Esophagus mucosa (tissue), 1 donor: ENCODE results near the gene CHST12. TPM values are rescaled to one million over a fixed set of nuclear protein-coding genes. Genes with fewer than 3 reads are reported as not detected.
"Not testable (repeated sequence)": the region's sequence is repeated elsewhere in the genome, so short reads cannot be mapped to it uniquely, and the experiment has no call there.

Experiments used
- ATAC-seq: fragments of 200-7000 bp; cut with Tn5 transposase; one replicate; pipeline ENCODE4 v1.9.1; 2020
- total RNA-seq: library from RNA; stranded (reverse); gene quantifications from one replicate; pipeline ENCODE4 v1.2.4, GENCODE V29; 2023
- donor health status: DM: yes; HTN: yes; CAD: no.

Gene CHST12
- 4.1 TPM for total RNA-seq

DNA sequence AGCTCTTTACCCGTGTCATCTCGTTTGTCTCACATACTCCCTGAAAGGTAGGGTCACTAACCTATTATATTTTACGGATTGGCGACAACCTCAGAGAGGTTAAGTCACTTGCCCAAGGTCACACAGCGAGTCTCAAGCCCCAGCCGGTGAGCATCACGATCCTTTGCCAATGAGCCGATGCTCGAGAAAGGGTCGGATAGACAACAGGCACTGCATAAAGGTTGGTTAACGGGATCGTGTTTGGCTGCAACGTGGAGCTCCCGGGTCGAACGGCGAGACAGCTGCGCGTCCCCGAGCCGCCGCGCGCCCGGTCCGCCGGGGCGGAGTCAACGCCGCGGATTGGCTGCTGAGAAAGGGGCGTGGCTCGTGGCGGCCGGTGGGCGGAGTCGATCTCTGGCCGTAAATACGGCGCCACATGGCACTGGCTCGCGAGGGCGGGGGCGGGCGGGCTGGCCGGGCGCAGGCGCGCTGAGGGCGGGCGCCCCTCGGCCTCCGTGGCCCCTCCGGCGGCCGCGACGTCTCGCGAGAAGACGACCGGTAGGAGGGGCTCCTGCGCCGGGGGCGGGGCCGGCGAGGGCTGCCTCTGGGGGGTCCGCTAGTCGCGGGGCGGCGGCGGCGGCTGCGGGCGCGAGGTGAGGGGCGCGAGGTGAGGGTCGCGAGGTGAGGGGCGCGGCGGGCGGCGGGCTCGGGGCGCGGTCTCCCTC, at the start of gene CHST12:
Gene CHST12, plus strand, starts transcription at position 598 of the 704 bp plus-strand sequence. CDS start 29,029 bp downstream, outside the sequence.
- peak; percentile 91 for ATAC-seq

DNA sequence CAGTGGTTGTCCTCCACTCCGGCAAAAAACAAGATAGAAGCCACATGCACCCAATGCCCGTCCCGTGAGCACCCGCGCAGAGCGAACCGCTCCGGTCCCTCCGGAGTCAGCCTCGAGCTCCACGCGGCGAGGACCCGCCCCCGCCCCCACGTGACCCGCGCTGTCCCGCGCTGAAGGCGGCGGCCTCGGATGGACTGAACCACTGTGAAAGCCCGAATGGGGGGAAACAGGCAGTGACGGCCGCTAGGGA, 49.5 kb upstream of the CHST12 start:
- peak; percentile 85 for ATAC-seq

DNA sequence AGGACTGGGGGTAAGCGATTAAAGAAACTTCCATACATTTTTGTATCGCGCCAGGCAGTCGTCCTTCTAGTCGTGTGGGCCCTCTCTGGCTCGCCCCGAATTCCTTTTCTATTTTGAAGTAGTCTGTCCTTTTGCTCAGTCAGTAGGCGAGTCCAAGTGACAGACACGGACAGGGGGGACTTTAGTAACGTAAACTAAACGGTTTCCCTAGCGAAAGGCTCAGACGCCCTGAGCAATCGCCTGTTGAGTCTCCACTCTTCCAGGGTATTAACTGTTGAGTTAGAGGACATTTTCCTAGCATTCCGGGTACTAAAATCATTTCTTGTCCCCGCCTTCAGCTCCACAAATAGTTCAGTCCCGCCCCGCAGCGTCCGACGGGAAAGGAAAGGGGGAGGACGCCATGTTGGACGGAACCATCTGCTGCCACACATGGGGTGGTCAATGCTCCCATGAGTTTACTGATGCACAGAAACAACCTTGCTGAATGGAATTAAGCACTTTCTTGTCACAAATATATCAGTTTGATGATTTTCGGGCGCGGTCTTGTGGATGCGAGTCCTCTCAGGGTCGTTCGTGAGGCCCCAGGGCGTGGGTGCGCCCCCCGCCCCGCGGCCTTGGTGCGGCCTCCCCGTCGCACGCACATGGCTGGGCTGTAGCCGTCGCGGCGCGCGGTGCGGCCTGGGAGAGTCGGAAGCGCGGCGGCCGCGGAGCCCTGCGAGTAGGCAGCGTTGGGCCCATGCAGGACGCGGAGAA, 49.0 kb upstream of the CHST12 start, which contains the start of gene EIF3B:
Gene EIF3B, plus strand, starts transcription at position 642 of the 753 bp plus-strand sequence. Its CDS starts 95 bp downstream, at position 737.
- ATAC-seq = peak; percentile 91

DNA sequence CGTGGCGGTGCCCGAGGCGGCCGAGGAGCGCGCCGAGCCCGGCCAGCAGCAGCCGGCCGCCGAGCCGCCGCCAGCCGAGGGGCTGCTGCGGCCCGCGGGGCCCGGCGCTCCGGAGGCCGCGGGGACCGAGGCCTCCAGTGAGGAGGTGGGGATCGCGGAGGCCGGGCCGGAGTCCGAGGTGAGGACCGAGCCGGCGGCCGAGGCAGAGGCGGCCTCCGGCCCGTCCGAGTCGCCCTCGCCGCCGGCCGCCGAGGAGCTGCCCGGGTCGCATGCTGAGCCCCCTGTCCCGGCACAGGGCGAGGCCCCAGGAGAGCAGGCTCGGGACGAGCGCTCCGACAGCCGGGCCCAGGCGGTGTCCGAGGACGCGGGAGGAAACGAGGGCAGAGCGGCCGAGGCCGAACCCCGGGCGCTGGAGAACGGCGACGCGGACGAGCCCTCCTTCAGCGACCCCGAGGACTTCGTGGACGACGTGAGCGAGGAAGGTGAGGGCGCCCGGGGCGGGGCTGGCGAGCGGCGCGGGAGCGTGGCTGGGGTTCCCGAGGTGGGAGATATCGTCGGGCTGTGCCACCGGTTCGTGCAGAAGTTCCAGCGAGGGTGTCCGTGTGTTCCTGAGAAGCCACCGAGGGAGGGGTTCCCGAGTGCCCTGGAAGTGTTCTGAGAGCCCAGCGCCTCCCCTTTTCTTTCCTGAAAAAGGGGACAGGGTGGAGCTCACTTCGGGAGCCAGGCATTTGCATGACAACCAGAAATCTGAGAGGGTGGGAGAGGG, 48.3 kb upstream of the CHST12 start:
- ATAC-seq = peak; percentile 3

DNA sequence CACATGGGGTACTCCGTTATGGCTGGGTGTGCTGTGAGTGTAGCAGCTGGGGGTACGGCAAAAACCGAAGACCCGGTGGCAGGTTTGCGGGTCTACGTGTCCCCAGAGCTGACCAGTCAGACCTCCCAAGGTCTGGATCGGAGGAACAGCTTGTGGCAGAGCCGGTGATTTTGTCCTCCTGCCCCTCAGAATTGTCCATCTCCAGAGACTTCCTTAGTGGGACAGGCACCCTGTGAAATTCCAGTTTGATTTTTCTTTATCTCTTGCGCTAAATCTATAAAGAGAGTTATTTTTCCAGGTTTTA, 47.8 kb upstream of the CHST12 start:
- no peak for ATAC-seq

DNA sequence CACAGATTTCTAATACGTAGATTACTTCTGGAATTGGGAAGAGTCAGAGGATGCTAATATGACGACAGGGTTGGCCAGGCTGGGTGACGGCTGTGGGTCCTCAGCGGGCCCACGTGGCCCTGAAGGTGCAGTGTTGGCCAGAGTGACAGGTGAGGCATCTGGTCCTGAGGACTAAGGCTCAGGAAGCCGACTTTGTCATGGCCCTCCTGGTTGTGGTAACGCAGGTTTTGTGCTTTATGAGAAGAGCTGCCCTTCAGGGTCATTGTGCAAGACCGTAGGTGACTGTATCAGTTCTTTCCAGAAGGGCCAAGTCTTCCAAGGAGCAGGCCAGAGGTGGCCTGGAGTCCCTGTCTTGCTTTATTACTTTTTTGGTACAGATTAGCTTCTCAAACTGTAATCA, 46.2 kb upstream of the CHST12 start:
- peak; percentile 26 for ATAC-seq

DNA sequence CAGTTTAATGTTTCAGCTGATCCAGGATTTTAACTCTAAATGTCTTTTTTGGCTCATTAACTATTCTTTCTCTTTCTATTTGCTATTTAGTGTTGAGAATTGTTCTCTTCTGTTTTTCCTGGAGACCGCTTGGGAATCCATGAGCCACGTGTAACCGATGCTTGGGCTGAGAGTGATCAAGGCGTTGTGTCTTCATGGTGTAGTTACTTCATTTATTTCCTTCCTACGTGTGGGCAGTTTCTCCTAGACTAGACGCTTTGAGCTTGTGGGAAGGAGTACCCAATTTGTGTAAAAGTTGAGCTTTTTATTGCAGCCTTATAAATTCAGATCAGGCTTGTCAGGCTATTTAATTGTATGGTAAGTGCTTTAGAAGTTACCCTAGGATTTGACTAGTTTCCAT, 45.8 kb upstream of the CHST12 start:
- no peak for ATAC-seq

DNA sequence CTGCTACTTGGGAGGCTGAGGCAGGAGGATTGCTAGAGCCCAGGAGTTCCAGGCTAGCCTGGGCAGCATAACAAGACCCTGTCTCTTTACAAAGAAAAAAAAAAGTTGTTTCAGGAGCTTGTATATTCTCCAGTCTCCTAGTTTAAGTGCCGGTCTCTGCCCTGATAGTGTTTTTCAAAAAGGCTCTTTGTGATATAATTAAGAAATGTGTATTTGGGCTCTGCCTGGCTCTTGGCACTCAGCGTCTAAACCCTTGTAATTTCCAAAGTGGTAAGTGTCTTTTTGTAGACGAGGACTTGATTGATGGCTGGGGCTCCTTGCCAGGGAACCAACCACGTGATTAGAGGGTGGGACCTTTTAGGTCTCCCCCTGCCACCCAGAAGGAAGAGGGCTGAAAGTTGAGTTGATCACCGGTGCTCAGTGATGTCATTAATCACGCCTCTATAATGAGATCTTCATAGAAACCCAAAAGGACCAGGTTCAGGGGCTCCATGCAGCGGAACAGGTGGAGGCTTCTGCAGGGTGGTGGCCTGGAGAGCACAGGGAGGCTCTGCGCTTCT, 44.4 kb upstream of the CHST12 start:
- ATAC-seq = no peak

DNA sequence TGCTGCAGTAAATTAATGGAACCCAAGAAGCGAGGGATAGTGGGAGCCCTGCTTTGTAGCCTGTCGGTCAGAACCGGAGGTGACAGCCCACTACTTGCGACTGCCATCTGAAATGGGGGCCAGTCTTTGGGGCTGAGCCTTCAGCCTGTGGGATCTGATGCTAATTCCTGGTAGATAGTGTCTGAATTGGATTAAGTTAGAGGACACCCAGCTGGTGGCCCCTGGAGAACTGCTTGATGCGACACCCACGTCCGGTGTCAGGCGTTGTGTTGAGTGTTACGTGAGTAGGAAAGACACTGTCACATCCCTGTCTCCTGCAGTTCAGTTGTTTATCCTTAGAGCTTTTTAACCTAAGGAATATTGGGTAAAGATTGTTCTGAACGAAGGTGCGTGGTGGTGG, 43.8 kb upstream of the CHST12 start:
- ATAC-seq = no peak

DNA sequence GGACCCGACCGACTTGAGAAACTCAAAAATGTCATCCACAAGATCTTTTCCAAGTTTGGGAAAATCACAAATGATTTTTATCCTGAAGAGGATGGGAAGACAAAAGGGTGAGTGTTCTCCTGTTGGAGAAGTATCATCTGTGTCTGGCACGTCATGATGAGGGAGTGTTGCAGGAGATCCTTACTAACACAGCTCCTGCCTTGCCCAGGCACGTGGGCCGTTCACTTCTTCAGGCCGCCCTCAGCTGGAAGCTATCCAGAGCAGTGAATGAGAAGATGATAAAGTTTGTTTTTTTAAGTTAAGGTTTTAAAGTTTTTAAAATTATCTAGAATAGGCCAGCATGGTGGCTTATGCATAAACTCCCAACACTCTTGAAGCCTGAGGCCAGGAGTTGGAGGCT, 42.6 kb upstream of the CHST12 start:
- peak; percentile 65 for ATAC-seq

DNA sequence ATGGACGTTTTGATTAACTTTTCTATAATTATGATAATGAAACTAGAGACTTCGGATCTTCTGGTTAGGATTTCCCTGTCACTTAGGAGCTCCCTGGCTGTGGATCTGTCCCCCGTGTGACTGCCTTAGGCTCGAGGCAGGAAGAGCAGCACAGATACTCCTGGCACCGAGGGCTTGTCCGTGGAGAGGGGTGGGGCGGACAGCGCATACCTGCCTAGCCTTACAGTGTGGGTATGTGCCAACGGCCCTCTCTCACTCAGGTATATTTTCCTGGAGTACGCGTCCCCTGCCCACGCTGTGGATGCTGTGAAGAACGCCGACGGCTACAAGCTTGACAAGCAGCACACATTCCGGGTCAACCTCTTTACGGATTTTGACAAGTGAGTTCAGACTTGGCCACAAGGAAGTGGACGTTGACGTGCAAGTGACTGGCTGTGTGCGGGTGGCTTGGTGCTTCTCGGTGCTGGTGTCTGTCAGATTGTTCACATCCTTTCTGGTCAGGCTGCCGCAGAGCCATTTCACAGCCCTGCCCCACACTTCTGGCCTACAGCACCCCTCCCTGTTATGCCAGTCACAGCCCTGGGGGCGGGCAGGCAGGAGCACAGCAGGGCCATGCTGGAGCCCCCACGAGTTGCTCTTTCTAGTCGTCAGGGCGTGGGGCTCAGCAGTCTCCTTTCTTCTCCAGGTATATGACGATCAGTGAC, 40.9 kb upstream of the CHST12 start:
- peak; percentile 12 for ATAC-seq

DNA sequence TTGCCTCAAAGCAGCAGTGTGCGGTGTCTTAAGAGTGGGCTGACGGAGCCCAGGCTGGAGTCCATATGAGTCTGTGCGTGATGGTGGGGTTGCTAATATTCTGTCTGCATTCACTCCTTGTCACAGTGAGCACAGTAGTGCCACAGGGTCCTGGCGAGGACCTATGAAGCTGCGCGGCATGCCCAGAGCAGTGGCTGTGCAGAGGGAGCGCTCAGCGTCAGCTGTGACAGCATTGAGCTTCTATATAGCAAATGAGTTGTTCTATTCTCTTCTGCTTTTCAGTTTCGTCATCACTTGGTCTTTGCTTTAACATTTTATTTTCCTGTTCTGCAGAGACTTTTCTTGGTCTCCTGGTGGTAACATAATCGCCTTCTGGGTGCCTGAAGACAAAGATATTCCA, 34.3 kb upstream of the CHST12 start:
- no peak for ATAC-seq

DNA sequence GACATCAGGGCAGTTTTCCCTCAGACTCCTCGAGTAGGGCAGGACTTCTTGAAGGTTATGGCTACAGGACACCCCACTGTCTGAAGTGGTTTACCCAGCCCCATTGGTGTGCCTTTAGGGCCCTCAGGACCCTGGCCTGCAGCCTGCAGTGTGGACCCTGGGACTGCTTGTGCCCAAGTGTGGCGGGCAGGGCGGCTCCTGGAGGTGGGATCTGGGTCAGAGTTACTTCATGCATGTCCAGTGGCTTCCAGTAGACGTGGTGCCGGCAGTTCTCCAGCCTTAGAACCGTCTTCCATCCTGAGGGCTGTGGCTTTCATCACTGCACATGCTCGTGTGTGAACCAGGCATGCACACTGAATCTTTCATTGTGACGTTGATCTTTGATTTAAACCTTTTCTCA, 32.1 kb upstream of the CHST12 start:
- ATAC-seq = peak; percentile 4

DNA sequence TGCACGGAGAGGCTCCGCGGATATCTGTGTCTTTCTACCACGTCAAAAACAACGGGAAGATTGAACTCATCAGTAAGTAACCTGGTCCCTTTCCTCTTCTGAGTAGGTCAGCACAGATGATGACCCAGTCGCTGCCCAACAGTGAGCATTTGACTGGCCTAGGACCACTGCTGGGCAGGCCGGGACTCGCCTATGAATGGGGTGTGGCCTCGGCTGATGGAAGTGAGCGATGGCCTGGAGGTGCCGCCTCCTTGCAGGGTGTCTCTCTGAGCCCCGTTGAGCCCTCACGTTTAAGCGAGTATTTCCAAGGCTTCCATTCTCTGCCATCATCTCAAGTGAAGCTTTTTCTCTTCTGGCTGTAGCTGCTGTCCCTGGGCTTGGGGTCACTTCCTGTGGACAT, 30.7 kb upstream of the CHST12 start:
- peak; percentile 30 for ATAC-seq

DNA sequence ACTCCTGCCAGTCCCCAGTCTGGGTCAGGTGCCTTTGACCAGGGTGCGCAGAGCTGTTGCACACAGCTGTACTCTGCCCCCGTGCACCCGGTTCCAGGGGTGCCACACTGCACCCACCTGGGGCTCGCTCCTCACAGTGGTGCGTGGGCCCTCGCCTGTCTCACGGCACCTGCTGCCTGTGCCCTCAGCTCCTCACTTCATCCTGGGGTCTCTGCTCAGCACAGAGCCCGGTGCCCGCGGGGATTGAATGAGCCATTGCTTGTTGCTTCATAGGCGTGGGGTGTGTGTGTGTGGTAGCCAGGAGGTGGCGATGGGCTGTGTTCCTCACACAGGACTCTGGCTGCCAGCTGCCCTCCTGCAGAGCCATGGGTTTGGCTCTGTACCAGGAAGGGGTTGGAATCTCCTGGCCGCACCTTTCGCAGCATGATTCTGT, 30.3 kb upstream of the CHST12 start:
- ATAC-seq = peak; percentile 27

DNA sequence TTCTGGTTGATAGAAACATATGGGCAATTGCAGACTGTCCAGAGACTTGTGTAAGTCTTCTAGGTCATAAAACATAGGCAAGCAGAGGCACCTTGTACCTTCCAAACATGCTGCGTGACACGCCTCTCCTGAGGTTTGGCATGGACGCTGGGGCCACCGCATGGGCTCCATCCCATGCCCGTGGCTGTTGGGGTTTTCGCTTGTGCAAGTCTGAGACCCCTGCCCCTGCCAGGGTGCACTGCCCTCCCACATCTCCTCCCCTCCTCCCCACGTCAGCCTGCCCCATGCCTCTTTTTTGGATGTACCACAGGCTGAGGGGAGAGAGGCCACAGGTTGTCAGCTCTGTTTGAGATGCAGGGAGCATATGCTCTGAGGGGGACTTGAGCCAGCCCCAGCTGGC, 29.8 kb upstream of the CHST12 start:
- ATAC-seq = no peak

DNA sequence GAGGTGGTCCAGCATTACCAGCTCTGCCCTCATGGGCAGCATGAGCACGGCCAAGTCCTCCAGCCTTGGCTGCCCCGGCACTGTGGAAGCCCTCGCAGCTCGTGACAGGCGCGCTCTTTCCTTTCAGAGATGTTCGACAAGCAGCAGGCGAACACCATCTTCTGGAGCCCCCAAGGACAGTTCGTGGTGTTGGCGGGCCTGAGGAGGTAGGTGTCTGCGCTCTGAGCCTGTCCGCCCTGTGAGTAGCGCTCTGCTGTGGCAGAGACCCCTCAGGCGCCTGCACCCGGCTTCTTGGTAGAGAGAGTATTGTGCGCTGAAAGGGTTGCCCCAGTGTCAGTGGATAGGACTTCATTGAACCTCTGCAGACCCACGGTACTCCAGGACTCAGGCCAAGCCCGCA, 29.0 kb upstream of the CHST12 start:
- no peak for ATAC-seq

DNA sequence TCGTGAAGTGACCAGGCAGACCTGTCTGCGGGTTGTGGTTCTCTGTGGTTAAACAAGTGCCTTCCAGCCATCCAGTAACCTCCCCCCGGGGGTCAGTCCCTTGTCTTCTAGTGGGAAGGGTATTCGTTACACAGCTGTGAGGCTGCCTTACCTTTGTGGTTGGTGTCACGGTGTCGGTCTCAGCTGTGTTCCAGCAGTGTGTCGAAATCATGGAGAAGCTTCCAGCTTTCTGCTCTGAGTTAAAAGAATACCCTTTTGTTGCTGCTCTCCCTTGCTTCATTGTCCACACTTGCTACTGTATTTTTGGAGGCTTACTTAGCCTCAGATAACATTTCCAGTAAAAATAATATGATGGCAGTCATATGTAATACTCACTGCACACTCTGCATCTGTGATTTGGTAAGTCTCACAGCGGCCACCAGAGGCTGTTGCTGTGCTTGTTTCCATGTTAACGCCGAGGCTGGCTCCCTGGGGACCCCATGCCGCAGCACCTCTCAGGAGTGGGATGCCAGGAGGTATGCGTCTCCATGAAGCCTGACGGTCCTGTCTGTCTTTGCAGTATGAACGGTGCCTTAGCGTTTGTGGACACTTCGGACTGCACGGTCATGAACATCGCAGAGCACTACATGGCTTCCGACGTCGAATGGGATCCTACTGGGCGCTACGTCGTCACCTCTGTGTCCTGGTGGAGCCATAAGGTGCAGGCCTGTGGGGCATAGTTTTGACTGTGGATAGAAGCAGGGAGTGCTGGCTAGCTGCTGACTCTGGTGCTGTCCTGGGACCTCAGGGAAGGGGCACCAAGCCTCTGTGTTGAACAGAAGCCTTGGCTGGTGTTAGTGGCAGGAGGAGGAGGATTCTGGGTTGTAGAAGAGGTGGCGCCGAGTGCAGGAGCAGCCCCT, 28.3 kb upstream of the CHST12 start:
- ATAC-seq = no peak

DNA sequence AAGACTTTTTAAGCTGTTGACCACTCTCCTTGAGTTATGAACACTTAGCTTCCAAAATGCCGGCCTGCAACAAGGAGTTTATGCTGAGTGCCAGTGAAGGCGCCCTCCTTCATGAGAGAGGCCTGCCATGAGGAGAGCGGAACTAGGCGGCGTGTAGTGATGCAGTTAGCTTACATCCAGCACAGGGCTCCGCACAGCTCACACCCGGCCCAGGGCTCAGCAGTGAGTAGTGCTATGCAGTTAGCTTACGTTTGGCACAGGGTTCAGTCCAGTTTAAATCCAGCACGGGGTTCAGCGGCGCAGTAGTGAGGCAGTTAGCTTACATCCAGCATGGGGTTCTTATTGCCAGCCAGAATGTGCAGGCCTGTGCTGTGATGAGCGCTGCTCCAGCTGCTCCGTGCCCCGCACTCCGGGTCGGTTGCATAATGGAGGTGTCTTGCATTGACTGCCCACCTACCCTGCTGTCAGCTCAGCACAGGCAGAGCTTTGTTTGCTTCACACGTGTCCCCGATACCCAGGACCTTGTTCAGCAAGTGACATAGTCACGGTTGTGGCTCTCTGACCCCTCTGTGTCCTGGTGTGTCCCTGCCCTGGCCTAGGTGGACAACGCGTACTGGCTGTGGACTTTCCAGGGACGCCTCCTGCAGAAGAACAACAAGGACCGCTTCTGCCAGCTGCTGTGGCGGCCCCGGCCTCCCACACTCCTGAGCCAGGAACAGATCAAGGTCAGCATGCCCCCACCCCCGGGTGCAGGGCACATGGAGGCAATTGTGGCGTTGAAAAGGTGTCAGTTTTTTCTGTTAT, 26.9 kb upstream of the CHST12 start:
- peak; percentile 10 for ATAC-seq

DNA sequence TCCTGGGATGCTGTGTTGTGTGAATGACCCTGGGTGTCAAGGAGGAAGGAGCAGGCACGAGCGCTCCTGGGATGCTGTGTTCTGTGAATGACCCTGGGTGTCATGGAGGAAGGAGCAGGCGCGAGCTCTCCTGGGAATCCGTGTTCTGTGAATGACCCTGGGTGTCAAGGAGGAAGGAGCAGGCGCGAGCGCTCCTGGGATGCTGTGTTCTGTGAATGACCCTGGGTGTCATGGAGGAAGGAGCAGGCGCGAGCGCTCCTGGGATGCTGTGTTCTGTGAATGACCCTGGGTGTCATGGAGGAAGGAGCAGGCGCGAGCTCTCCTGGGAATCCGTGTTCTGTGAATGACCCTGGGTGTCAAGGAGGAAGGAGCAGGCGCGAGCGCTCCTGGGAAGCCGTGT, 25.9 kb upstream of the CHST12 start:
- ATAC-seq = not testable (repeated sequence)

DNA sequence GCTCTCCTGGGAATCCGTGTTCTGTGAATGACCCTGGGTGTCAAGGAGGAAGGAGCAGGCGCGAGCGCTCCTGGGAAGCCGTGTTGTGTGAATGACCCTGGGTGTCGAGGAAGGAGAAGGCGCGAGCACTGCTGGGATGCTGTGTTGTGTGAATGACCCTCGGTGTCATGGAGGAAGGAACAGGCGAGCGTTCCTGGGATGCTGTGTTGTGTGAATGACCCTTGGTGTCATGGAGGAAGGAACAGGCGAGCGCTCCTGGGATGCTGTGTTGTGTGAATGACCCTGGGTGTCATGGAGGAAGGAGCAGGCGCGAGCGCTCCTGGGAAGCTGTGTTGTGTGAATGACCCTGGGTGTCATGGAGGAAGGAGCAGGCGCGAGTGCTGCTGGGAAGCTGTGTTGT, 25.3 kb upstream of the CHST12 start:
- not testable (repeated sequence) for ATAC-seq
